ENCODE data around the gene HOXA3. TPM values are rescaled to one million over a fixed set of nuclear protein-coding genes. Genes with fewer than 3 reads are reported as not detected.

Gene HOXA3
- total RNA-seq, 1 donor from 2014 or later: not detected

GRCh38 chr7:27133409-27134231 is 18.8 kb downstream of the HOXA3 start:
- DNase-seq: no peak
- intact Hi-C loops (cut with micrococcal nuclease): no loop called here
- Mint-ChIP-seq H3K27me3 (peaks cover 45% of the 10 kb centered on the region), H3K27ac (no peak overlapping the region), H3K4me3 (no peak overlapping the region), H3K36me3 (ENCODE audit: low read depth) (no peaks in the 10 kb centered on the region), H3K4me1 (peaks cover 2% of the 10 kb centered on the region), H3K9me3 (no peaks in the 10 kb centered on the region)
- ChIA-PET POLR2A (no interaction called here), CTCF (no interaction called here)
- no peak for TF ChIP-seq CTCF (IDR thresholded peaks at IDR 0.05)
- no peak for ATAC-seq (ENCODE audit: low read depth)

- Mint-ChIP-seq H3K27ac (no peak overlapping the region), H3K9me3 (no peaks in the 10 kb centered on the region), H3K27me3 (peaks cover 45% of the 10 kb centered on the region), H3K4me1 (peaks cover 2% of the 10 kb centered on the region), H3K4me3 (no peak overlapping the region), H3K36me3 (ENCODE audit: low read depth) (no peaks in the 10 kb centered on the region)
- no peak for TF ChIP-seq CTCF (IDR thresholded peaks at IDR 0.05)
- CTCF ChIA-PET: no interaction called here
- DNase-seq: no peak
- no peak for ATAC-seq (ENCODE audit: low read depth)
- intact Hi-C loops (cut with micrococcal nuclease): no loop called here
- POLR2A ChIA-PET: no interaction called here
These were observed 19.4 kb downstream of the HOXA3 start for GRCh38 chr7:27132978-27133377.

GRCh38 chr7:27132214-27132613 is 20.2 kb downstream of the HOXA3 start:
- Mint-ChIP-seq H3K9me3 (no peaks in the 10 kb centered on the region), H3K4me3 (no peak overlapping the region), H3K4me1 (peaks cover 2% of the 10 kb centered on the region), H3K27ac (no peak overlapping the region), H3K27me3 (peaks cover 41% of the 10 kb centered on the region), H3K36me3 (ENCODE audit: low read depth) (no peaks in the 10 kb centered on the region)
- no peak for TF ChIP-seq CTCF (IDR thresholded peaks at IDR 0.05)
- CTCF ChIA-PET: no interaction called here
- intact Hi-C loops (cut with micrococcal nuclease): no loop called here
- DNase-seq (no peak), ATAC-seq (ENCODE audit: low read depth) (no peak)
- POLR2A ChIA-PET: interaction anchor here (1.2 to 2.2 kb wide), 2 partner anchors 41 to 269 kb away, joined by 3 to 10 read pairs; partner anchors contain the start of gene SKAP2

GRCh38 chr7:27131390-27131819 is 21.0 kb downstream of the HOXA3 start:
- H3K9me3 Mint-ChIP-seq: no peaks in the 10 kb centered on the region

More at GRCh38 chr7:27131390-27131819, 21.0 kb downstream of the HOXA3 start:
- ATAC-seq (ENCODE audit: low read depth) (no peak), DNase-seq (no peak)
- no peaks in the 10 kb centered on the region for H3K36me3 Mint-ChIP-seq (ENCODE audit: low read depth)
- peaks cover 2% of the 10 kb centered on the region for H3K4me1 Mint-ChIP-seq
- no peak overlapping the region for H3K27ac Mint-ChIP-seq
- intact Hi-C loops (cut with micrococcal nuclease): loop anchor here (2.0 kb wide), 2 partner anchors 19 to 35 kb away; no protein-coding TSS in a partner anchor
- peaks cover 43% of the 10 kb centered on the region for H3K27me3 Mint-ChIP-seq
- ChIA-PET CTCF (no interaction called here), POLR2A (interaction anchor here (0.7 to 2.2 kb wide), 4 partner anchors 34 to 784 kb away, joined by 3 to 16 read pairs (median 7); partner anchors contain the start of gene SKAP2)
- H3K4me3 Mint-ChIP-seq: peak overlapping the region; percentile 76
- TF ChIP-seq CTCF (IDR thresholded peaks at IDR 0.05): no peak
